K562 (cell line): ENCODE results near the gene SLX4IP. TPM values are rescaled to one million over a fixed set of nuclear protein-coding genes. Genes with fewer than 3 reads are reported as not detected.

Experiments used
- ATAC-seq: fragments of 200-7000 bp; cut with Tn5 transposase; 3 replicates; pipeline ENCODE4 v1.9.1; 2020; ENCODE audit warnings: moderate library complexity
- BruUV-seq: library from RNA; stranded (reverse); fragments of 400-500 nt; replicated peaks from 2 replicates; lab custom pipeline; 2021; lab: Mats Ljungman, UMichigan
- CTCF ChIA-PET: fragments of 300-600 bp; formaldehyde crosslinking; extraction: SDS; loops from one replicate; lab custom pipeline; 2021; ENCODE audit warnings: low intra/inter-chr PET ratio; lab: Yijun Ruan, JAX
- POLR2A ChIA-PET: fragments of 300-600, 350-650 bp; sonication (Branson Sonifier 250); formaldehyde crosslinking; extraction: SDS; loops from one replicate; lab custom pipeline; 2021; ENCODE audit warnings: antibody characterized with exemption, inconsistent platforms; lab: Yijun Ruan, JAX
- DNase-seq, 4 experiments: peaks; one replicate each; pipeline versions ENCODE4 v3.0.0 to v3.0.0-alpha.2; 2011 to 2018; ENCODE audit warnings: low spot score in 3 of 4, mixed read lengths in 3 of 4; ENCODE audit errors: extremely low read depth in 1 of 4
- FAIRE-seq: peaks from 2 replicates; lab custom pipeline; 2011; peaks lifted over from hg19 to GRCh38; lab: Jason Lieb, UNC
- H2AFZ ChIP-seq: 2 replicates; pipeline ENCODE4 v1.6.0; 2011; ENCODE audit warnings: low read depth, low read length, control low read depth, inconsistent platforms
- H3K27ac ChIP-seq: fragments of 200-600 bp; 3 replicates; pipeline ENCODE4 v1.8.0; 2011; ENCODE audit warnings: low read depth, mild to moderate bottlenecking, control low read depth, inconsistent platforms, low read length, moderate library complexity, mixed read lengths; ENCODE audit errors: extremely low read depth
- H3K27me3 ChIP-seq, 2 experiments: fragments of 300-600 bp in 1 of 2; 2 replicates in 1 of 2; 3 replicates in 1 of 2; pipeline versions ENCODE4 v1.6.0 to v1.8.0; 2011; ENCODE audit warnings: inconsistent platforms in 2 of 2, low read length in 2 of 2, mild to moderate bottlenecking in 1 of 2, mixed read lengths in 1 of 2, moderate library complexity in 1 of 2; ENCODE audit not compliant: control insufficient read depth in 2 of 2, insufficient read depth in 2 of 2
- H3K36me3 ChIP-seq: fragments of 300-600 bp; 3 replicates; pipeline ENCODE4 v1.8.0; 2011; ENCODE audit warnings: mild to moderate bottlenecking, low read length, inconsistent platforms; ENCODE audit not compliant: control insufficient read depth, insufficient read depth
- H3K4me1 ChIP-seq, 2 experiments: fragments of 200-600 bp in 1 of 2; replicated peaks in 1 of 2; 2 replicates in 1 of 2; 3 replicates in 1 of 2; pipeline versions ENCODE4 v1.5.1 to v1.8.0; 2011; ENCODE audit warnings: inconsistent platforms in 2 of 2, low read length in 2 of 2, mild to moderate bottlenecking in 1 of 2, mixed read lengths in 1 of 2, moderate library complexity in 1 of 2; ENCODE audit not compliant: control insufficient read depth in 2 of 2, insufficient read depth in 2 of 2
- H3K4me2 ChIP-seq: 2 replicates; pipeline ENCODE4 v1.6.1; 2011; ENCODE audit warnings: low read length, control low read depth, inconsistent platforms, mixed read lengths; ENCODE audit not compliant: insufficient read depth
- H3K4me3 ChIP-seq: fragments of 200-600 bp; sonication (generic), shearing (Covaris generic); 2 replicates; pipeline ENCODE4 v1.5.1; 2016; ENCODE audit warnings: control low read depth, inconsistent platforms
- H3K79me2 ChIP-seq: fragments of 200-600 bp; 3 replicates; pipeline ENCODE4 v1.8.0; 2011; ENCODE audit warnings: low read length, inconsistent platforms; ENCODE audit not compliant: control insufficient read depth, insufficient read depth
- H3K9ac ChIP-seq, 2 experiments: 2 replicates each; pipeline versions ENCODE4 v1.6.0 to v1.6.1; 2011; ENCODE audit warnings: low read depth in 2 of 2, low read length in 2 of 2, control low read depth in 1 of 2, inconsistent platforms in 1 of 2, mild to moderate bottlenecking in 1 of 2, mixed read lengths in 1 of 2; ENCODE audit not compliant: insufficient read depth in 1 of 2
- H3K9me1 ChIP-seq: one replicate; pipeline ENCODE4 v1.6.0; 2011; ENCODE audit warnings: inconsistent platforms, mild to moderate bottlenecking, low read length, moderate library complexity; ENCODE audit not compliant: control insufficient read depth, insufficient read depth
- H3K9me3 ChIP-seq: replicated peaks from 2 replicates; pipeline ENCODE4 v1.5.1; 2011; ENCODE audit warnings: low read depth, low read length, inconsistent platforms; ENCODE audit not compliant: control insufficient read depth, insufficient read depth
- H4K20me1 ChIP-seq: replicated peaks from 2 replicates; pipeline ENCODE4 v1.6.1; 2011; ENCODE audit warnings: low read length, inconsistent platforms, mixed read lengths; ENCODE audit not compliant: control insufficient read depth, insufficient read depth
- FOXK2 ChIP-seq, 2 experiments: fragments of 450-650 bp; IDR thresholded peaks in 1 of 2; conservative IDR thresholded peaks in 1 of 2; 2 replicates each; pipeline ENCODE4 v1.6.1; 2016; ENCODE audit warnings: low read depth in 2 of 2, mild to moderate bottlenecking in 1 of 2
- MCM3 ChIP-seq: fragments of 450-650 bp; IDR thresholded peaks from 2 replicates; pipeline ENCODE4 v1.6.1; 2016
- MCM7 ChIP-seq, 2 experiments: fragments of 450-650 bp; IDR thresholded peaks; 2 replicates each; pipeline ENCODE4 v1.6.1; 2016 to 2018
- ZNF407 ChIP-seq: fragments of 450-650 bp; IDR thresholded peaks from 2 replicates; pipeline ENCODE4 v1.6.1; 2016; ENCODE audit warnings: low read depth
- WGBS: fragments of 100-300 bp; shearing (Covaris generic); methylation state at CpG from one replicate; pipeline ENCODE4 v1.1.6; 2016; ENCODE audit warnings: low coverage, mixed read lengths; ENCODE audit not compliant: insufficient coverage; ENCODE audit errors: missing lambda C conversion rate; 5-methylcytosine and 5-hydroxymethylcytosine counted together
- in situ Hi-C: fragments of 300-500 bp; cut with MboI; formaldehyde crosslinking; loops from 4 replicates; pipeline ENCODE4 v1.15.0; 2018; ENCODE audit warnings: inconsistent platforms, mixed read lengths
- intact Hi-C: fragments of 100-400 bp; cut with micrococcal nuclease; formaldehyde crosslinking; loops from 2 replicates; pipeline ENCODE4 v1.14.2; 2022
- polyA plus RNA-seq, 8 experiments: library from polyadenylated mRNA; depleted of rRNA in 4 of 8; stranded (reverse) in 5 of 8; unstranded in 3 of 8; fragments of >200 nt; fragmentation: Nextera tagmentation in 2 of 8; fragmentation: Illumina TruSeq in 1 of 8; extraction: Ambion mirVana in 2 of 8; extraction: Trizol in 1 of 8; gene quantifications; 2 replicates each; pipeline versions ENCODE4 v1.2.1 to v1.2.3, GENCODE V29; 2011 to 2014; ENCODE audit warnings: inconsistent platforms in 1 of 8, missing spikeins in 1 of 8
- total RNA-seq, 7 experiments: library from RNA; depleted of rRNA in 6 of 7; stranded (reverse); fragments of >200 nt in 6 of 7; fragmentation: Illumina TruSeq in 2 of 7; extraction: Trizol in 2 of 7; gene quantifications; 2 replicates each; pipeline versions ENCODE4 v1.2.1 to v1.2.3, GENCODE V29; 2011 to 2021; ENCODE audit warnings: low replicate concordance in 1 of 7

Gene SLX4IP
- total and polyA plus RNA-seq, 9 of the 15 experiments (the other 6 are each of a cell fraction or from before 2014, with no cell fraction given), result 1.5 to 5.9 (median 3.5) TPM

DNA sequence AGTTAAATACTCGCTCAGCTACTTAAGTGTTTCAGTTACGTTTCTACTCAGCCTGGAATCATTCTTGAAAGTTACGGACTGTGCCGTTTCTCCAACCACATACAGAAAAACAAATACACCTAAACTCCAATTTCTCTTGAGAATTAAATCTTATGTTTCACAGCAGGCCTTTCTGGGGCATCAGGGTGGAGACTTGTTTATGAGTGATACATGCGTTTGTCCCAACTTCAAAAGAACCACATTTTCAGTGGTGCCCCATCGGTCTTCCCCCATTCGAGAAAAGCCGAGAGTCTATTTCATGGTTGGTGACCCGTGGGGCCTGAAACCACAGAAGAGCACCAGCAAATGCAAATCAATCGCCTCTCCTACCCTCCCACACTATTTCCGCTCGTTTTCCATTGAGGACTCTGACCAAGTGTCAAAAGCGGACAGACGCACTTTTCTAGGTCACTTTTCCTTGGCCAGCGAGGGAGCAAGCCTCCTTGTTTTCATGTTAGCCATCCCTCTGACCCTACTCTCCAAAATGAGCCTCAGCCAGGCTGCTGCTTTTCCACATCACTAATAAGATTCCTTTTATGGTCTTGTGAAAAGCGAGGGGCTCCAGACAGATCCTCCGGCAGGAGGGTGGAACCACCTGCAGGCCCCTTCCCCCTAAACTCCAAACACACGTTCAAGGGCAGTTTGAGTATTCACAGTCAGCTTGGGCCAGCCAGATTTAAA is 235.6 kb downstream of the SLX4IP start:
- 17% methylated on average over 18 of the region's 18 CpGs for WGBS
- no peak overlapping the region for H3K4me3 ChIP-seq

More for the DNA sequence above, 235.6 kb downstream of the SLX4IP start:
- Histone ChIP-seq H3K4me2 (no peak overlapping the region), H3K9me3 (no peaks in the 10 kb centered on the region), H3K9ac (no peak overlapping the region), H3K27ac (no peak overlapping the region), H3K27me3 (peaks cover 3 to 42% of the 10 kb centered on the region in 2 experiments), H4K20me1 (no peaks in the 10 kb centered on the region), H3K36me3 (no peaks in the 10 kb centered on the region), H3K4me1 (peaks cover 0 to 35% of the 10 kb centered on the region in 2 experiments; a peak in 2 of 5 replicates), H2AFZ (no peak overlapping the region), H3K9me1 (no peaks in the 10 kb centered on the region), H3K79me2 (no peaks in the 10 kb centered on the region)
- in situ Hi-C loops (no loop called here), intact Hi-C loops (no loop called here)
- FAIRE-seq (no peak), ATAC-seq (no peak), DNase-seq (no peak)
- no TSS peak for BruUV-seq
- ChIA-PET CTCF (no interaction called here), POLR2A (no interaction called here)
- no peak for TF ChIP-seq ZNF407
- no peak for TF ChIP-seq FOXK2 (conservative IDR thresholded peaks at IDR 0.05 in 1 of 2, IDR thresholded peaks at IDR 0.05 in 1 of 2; ENCODE audit: low read depth in 2 of 2)
- TF ChIP-seq MCM3, result no peak
- TF ChIP-seq MCM7 (IDR thresholded peaks at IDR 0.05), result no peak
